ENCODE measurements around the gene TUBA4B.
A peak's percentile ranks its signal among the peaks of the same experiment; 100 is the strongest.

TUBA4B gene

DNA sequence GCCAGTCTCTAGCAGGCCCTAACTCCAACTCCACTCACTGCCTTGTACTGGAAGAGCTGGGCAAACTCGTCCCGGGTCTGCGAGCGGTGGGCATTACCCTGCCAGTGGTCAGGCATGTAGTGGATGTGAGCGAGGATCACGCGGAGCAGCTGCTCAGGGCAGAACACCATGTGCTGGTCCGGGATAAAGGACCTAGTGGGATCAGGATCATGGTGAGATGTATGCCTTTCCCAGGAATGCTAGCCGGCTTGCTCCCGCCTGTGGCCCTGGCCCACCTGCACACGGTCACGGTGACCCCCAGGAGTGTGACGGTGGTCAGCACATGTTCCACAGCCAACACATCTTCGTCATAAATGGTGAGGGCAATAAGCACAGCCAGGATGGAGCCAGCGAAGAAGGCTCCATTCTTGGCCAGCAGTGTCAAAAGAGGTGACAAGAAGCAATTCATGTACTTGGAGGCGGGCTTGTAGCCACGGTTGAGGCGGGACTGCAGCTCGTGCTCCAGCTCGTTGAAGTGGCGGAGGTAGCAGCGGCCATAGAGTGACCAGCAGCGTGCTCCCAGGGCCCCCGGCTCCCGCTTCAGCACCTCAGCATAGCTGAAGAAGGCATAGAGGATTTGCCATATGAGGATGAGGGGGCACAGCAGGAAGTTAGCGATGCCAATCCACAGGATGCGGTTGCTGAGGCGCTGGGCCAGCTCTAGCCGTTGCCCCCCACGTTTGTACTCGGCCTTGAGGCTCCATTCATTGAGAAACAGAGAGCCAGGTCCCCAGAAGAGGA lies 29.0 kb upstream of the TUBA4B start:
- peaks cover 24 to 32% of the 10 kb centered on the region in 2 donors for H3K4me1 Mint-ChIP-seq (ENCODE audit: low read depth in 2 of 2)
- H3K27me3 Mint-ChIP-seq: no peaks in the 10 kb centered on the region
- ATAC-seq (replicated peaks) (no peak), DNase-seq (no peak)
- peaks cover 62% of the 10 kb centered on the region for H3K36me3 Mint-ChIP-seq (ENCODE audit: insufficient read depth)
- no peak overlapping the region for H3K4me3 Mint-ChIP-seq
- no peaks in the 10 kb centered on the region for H3K9me3 Mint-ChIP-seq
- peak overlapping the region in 1 of 2 donors; percentile 75 for H3K27ac Mint-ChIP-seq

DNA sequence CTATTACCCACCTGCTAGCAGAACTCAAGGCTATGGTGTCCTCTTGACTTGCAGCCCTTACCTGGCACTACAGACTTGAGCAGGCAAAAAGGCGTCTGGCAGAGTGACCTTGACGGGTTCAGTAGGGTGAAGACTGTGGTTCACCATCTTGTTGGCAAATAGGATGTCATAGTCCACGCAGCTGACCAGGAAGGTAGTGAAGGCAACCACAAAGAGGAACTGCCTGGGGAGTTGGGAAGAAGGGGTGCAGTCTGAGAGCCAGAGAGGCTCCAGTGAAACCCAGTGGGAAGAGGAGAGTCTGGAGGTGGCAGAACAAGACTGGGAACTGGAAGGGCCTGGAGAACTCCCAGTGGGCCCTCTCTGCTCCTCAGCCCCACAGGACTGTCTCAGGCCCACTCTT lies 27.7 kb upstream of the TUBA4B start:
- Mint-ChIP-seq H3K27ac (no peak overlapping the region), H3K36me3 (ENCODE audit: insufficient read depth) (peaks cover 62% of the 10 kb centered on the region), H3K27me3 (no peaks in the 10 kb centered on the region), H3K9me3 (no peaks in the 10 kb centered on the region), H3K4me1 (ENCODE audit: low read depth in 2 of 2) (peaks cover 32 to 39% of the 10 kb centered on the region in 2 donors), H3K4me3 (no peak overlapping the region)
- ATAC-seq (replicated peaks) (no peak), DNase-seq (no peak)

GRCh38 chr2:219228041-219228910 lies 24.8 kb upstream of the TUBA4B start:
- no peaks in the 10 kb centered on the region for H3K27me3 Mint-ChIP-seq
- peak overlapping the region; percentile 98 to 99 for H3K4me3 Mint-ChIP-seq
- peaks cover 46% of the 10 kb centered on the region for H3K36me3 Mint-ChIP-seq (ENCODE audit: insufficient read depth)
- no peak for ATAC-seq (replicated peaks)
- H3K27ac Mint-ChIP-seq: peak overlapping the region; percentile 58 to 97
- peaks cover 39 to 47% of the 10 kb centered on the region in 2 donors for H3K4me1 Mint-ChIP-seq (ENCODE audit: low read depth in 2 of 2)
- DNase-seq: no peak
- no peaks in the 10 kb centered on the region for H3K9me3 Mint-ChIP-seq

GRCh38 chr2:219228911-219229304 lies 24.1 kb upstream of the TUBA4B start:
- Mint-ChIP-seq H3K4me1 (ENCODE audit: low read depth in 2 of 2) (peaks cover 42 to 47% of the 10 kb centered on the region in 2 donors), H3K27ac (peak overlapping the region; percentile 96 to 97)

DNA sequence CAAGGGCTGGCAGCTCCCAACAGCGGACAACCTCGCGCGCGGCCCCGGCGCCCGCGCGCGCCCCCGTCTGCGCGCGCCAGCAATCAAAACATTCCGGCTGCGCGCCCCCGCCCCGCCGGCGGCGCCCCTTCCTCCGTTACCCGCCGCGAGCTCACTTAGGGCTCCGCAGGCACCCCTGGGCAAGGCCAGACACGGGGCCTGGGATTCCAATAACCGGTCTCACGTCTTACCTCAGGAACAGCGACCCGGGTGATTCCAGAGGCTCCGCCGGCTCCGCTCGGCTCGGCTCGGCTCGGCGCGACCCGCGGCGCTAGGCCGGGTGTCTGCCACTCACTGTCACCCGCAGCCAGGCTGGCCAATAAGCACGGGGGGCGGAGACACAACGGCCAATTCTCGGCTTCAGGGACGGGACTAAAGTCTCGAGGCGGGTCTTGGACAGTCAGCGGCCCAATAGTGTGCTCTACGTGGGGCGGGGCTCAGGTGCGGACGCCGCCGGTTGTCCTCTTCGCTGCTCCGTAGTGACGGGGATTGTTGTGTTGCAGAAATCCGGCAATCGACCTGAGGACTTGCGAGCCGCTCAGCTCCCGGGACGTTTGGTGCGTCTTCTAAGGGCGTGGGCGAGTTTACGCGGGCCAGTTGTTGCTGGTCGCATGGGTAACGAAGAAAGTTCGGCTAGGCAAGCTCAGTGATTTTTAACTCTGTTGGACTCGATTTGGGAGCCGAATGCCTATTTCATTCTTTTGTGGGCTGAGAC lies 23.6 kb upstream of the TUBA4B start, which contains the start of the genes ANKZF1 and ATG9A:
ANKZF1 (plus strand) TSS at position 502 of the 754 bp plus-strand sequence. CDS start 452 bp downstream, outside the sequence.
ATG9A (minus strand) TSS at position 332 of the 754 bp plus-strand sequence. CDS start 1,612 bp downstream, outside the sequence.
- ATAC-seq (replicated peaks): peak; percentile 94
- DNase-seq: peak; percentile 97 to 98 (median 97)
- no peaks in the 10 kb centered on the region for H3K9me3 Mint-ChIP-seq
- H3K4me3 Mint-ChIP-seq: peak within 1 kb of the TSS; percentile 98 to 99
- H3K36me3 Mint-ChIP-seq (ENCODE audit: insufficient read depth): peaks cover 46% of the 10 kb centered on the region
- peak within 1 kb of the TSS; percentile 96 to 97 for H3K27ac Mint-ChIP-seq
- no peaks in the 10 kb centered on the region for H3K27me3 Mint-ChIP-seq
- peaks cover 43 to 47% of the 10 kb centered on the region in 2 donors for H3K4me1 Mint-ChIP-seq (ENCODE audit: low read depth in 2 of 2)

More at GRCh38 chr2:219228911-219229304, 24.1 kb upstream of the TUBA4B start:
- Mint-ChIP-seq H3K9me3 (no peaks in the 10 kb centered on the region), H3K36me3 (ENCODE audit: insufficient read depth) (peaks cover 46% of the 10 kb centered on the region), H3K4me3 (peak overlapping the region; percentile 98 to 99), H3K27me3 (no peaks in the 10 kb centered on the region)
- ATAC-seq (replicated peaks): no peak
- DNase-seq: peak in 1 of 3 experiments; percentile 17

- no peak for DNase-seq
- no peaks in the 10 kb centered on the region for H3K9me3 Mint-ChIP-seq
- peaks cover 41% of the 10 kb centered on the region for H3K36me3 Mint-ChIP-seq (ENCODE audit: insufficient read depth)
- peak overlapping the region; percentile 96 to 97 for H3K27ac Mint-ChIP-seq
- H3K4me1 Mint-ChIP-seq (ENCODE audit: low read depth in 2 of 2): peaks cover 42 to 49% of the 10 kb centered on the region in 2 donors
- H3K4me3 Mint-ChIP-seq: peak overlapping the region; percentile 98 to 99
- no peaks in the 10 kb centered on the region for H3K27me3 Mint-ChIP-seq
- peak; percentile 5 for ATAC-seq (replicated peaks)
Observed at GRCh38 chr2:219230059-219230540, 22.9 kb upstream of the TUBA4B start.

- Mint-ChIP-seq H3K4me1 (ENCODE audit: low read depth in 2 of 2) (peaks cover 22 to 31% of the 10 kb centered on the region in 2 donors), H3K36me3 (ENCODE audit: insufficient read depth) (peaks cover 44% of the 10 kb centered on the region), H3K27me3 (no peaks in the 10 kb centered on the region), H3K9me3 (no peaks in the 10 kb centered on the region), H3K27ac (peak overlapping the region in 1 of 2 donors; percentile 70), H3K4me3 (no peak overlapping the region)
- DNase-seq: no peak
- no peak for ATAC-seq (replicated peaks)
Observed at GRCh38 chr2:219234331-219234730, 18.7 kb upstream of the TUBA4B start.

DNA sequence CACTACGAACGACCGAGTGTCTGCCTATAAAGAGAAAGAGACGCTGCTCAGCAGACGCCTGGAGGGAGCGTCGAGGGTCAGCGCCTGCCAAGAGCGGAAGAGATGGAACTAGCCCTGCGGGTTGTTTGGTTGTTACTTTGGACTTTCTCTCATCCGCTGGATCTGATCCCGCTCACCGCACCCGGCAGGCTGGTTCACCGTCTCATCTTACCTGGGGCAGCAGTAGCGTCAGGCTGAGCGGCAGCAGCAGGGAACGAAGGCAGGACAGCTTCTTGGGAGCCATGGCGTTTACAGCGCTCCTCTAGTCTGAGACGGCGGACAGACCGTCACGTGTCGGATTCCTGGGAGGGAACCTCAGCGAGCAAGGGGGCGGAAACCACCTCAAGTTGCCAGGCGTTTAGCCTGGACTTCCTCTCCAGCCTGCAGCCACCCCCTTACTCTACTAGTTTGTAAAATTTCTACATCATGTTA lies 9.7 kb upstream of the TUBA4B start:
- no peak for ATAC-seq (replicated peaks)
- Mint-ChIP-seq H3K9me3 (no peaks in the 10 kb centered on the region), H3K27me3 (no peaks in the 10 kb centered on the region), H3K4me1 (ENCODE audit: low read depth in 2 of 2) (peaks cover 27 to 36% of the 10 kb centered on the region in 2 donors), H3K4me3 (no peak overlapping the region), H3K36me3 (ENCODE audit: insufficient read depth) (peaks cover 29% of the 10 kb centered on the region), H3K27ac (no peak overlapping the region)
- DNase-seq: no peak

- peaks cover 42 to 49% of the 10 kb centered on the region in 2 donors for H3K4me1 Mint-ChIP-seq (ENCODE audit: low read depth in 2 of 2)
- peak overlapping the region; percentile 87 to 97 for H3K27ac Mint-ChIP-seq
- no peaks in the 10 kb centered on the region for H3K9me3 Mint-ChIP-seq
Observed at GRCh38 chr2:219244789-219245147, 8.3 kb upstream of the TUBA4B start.

DNA sequence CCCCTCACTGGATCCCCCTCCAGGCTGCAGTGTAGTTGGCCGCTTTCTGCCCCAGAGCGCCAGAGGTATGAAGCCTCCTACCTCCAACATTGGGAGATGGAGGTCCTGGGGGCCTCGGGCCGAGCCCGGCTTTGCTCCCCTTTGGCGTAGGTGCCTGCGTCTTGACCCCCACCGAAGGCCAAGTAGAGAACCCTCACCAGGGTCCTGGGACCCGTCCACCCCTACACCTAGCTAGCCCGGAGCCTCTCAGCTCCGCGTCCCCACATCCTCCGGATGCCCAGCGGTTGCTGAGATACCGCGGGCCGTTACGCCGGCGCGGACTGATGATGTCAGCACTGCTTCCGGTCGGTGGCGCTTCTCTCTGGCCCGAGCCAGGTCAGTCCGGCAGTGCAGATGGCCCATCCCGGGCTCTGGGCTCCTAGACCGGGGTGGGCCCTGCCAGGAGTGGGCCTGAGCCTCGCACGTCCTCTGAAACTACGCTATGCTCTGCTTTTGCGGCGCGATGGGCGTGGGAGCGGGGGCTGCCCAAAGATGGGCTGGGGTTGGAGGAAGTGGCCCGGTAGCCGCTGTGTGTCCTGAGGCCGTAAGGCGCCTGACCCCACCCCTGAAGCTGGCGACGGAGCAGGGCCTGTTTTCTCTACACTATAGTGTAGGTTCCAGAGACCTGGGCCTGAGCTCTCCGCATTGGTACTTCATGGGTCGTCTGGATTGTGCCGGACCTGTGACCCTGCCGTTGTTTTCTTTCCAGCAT lies 7.7 kb upstream of the TUBA4B start, which contains the start of the genes GLB1L and STK16:
GLB1L (minus strand) TSS at position 297 of the 751 bp plus-strand sequence. CDS start 1,871 bp downstream, outside the sequence.
STK16 (plus strand) TSS at position 332 of the 751 bp plus-strand sequence. CDS start 521 bp downstream, outside the sequence.
- peaks cover 47 to 54% of the 10 kb centered on the region in 2 donors for H3K4me1 Mint-ChIP-seq (ENCODE audit: low read depth in 2 of 2)
- ATAC-seq (replicated peaks) (peak; percentile 62), DNase-seq (peak; percentile 85 to 87 (median 86))
- peaks cover 45% of the 10 kb centered on the region for H3K36me3 Mint-ChIP-seq (ENCODE audit: insufficient read depth)
- H3K9me3 Mint-ChIP-seq: no peaks in the 10 kb centered on the region
- H3K4me3 Mint-ChIP-seq: peak within 1 kb of the TSS; percentile 73 to 82
- H3K27me3 Mint-ChIP-seq: no peaks in the 10 kb centered on the region
- H3K27ac Mint-ChIP-seq: peak within 1 kb of the TSS; percentile 87 to 97

More at GRCh38 chr2:219244789-219245147, 8.3 kb upstream of the TUBA4B start:
- peak overlapping the region; percentile 73 to 82 for H3K4me3 Mint-ChIP-seq
- peaks cover 40% of the 10 kb centered on the region for H3K36me3 Mint-ChIP-seq (ENCODE audit: insufficient read depth)
- H3K27me3 Mint-ChIP-seq: no peaks in the 10 kb centered on the region
- DNase-seq: no peak
- no peak for ATAC-seq (replicated peaks)

GRCh38 chr2:219245899-219246230 lies 7.2 kb upstream of the TUBA4B start:
- peaks cover 52 to 60% of the 10 kb centered on the region in 2 donors for H3K4me1 Mint-ChIP-seq (ENCODE audit: low read depth in 2 of 2)
- DNase-seq (no peak), ATAC-seq (replicated peaks) (no peak)
- peak overlapping the region; percentile 87 to 97 for H3K27ac Mint-ChIP-seq
- no peaks in the 10 kb centered on the region for H3K9me3 Mint-ChIP-seq
- H3K36me3 Mint-ChIP-seq (ENCODE audit: insufficient read depth): peaks cover 51% of the 10 kb centered on the region
- no peaks in the 10 kb centered on the region for H3K27me3 Mint-ChIP-seq
- H3K4me3 Mint-ChIP-seq: peak overlapping the region; percentile 73 to 82

GRCh38 chr2:219246559-219246958 lies 6.5 kb upstream of the TUBA4B start:
- Mint-ChIP-seq H3K4me3 (peak overlapping the region; percentile 73 to 82), H3K9me3 (no peaks in the 10 kb centered on the region), H3K4me1 (ENCODE audit: low read depth in 2 of 2) (peaks cover 59 to 67% of the 10 kb centered on the region in 2 donors), H3K27me3 (no peaks in the 10 kb centered on the region), H3K27ac (peak overlapping the region; percentile 87 to 91), H3K36me3 (ENCODE audit: insufficient read depth) (peaks cover 56% of the 10 kb centered on the region)
- DNase-seq: no peak
- ATAC-seq (replicated peaks): no peak
